Measurements from ENCODE around the gene LHFPL3.

- no peak for TF ChIP-seq CTCF (IDR thresholded peaks at IDR 0.05; ENCODE audit: low read length)
- no peak for TF ChIP-seq EZH2 (IDR thresholded peaks at IDR 0.05; ENCODE audit: borderline replicate concordance, low read length)
Measured at GRCh38 chr7:104296900-104297299, 31.5 kb upstream of the LHFPL3 start.

Data from OCI-LY1 (cell line).